HepG2 (cell line): ENCODE results near the gene CTNNBL1. TPM values are rescaled to one million over a fixed set of nuclear protein-coding genes. Genes with fewer than 3 reads are reported as not detected.
A peak's percentile ranks its signal among the peaks of the same experiment; 100 is the strongest.

Source experiments
- AFF4 ChIP-seq: sonication (generic); formaldehyde crosslinking; IDR thresholded peaks from 2 replicates; pipeline ENCODE4 v1.4.0; 2020; ENCODE audit warnings: missing genetic modification reagents
- GMEB2 ChIP-seq: IDR thresholded peaks from 2 replicates; pipeline ENCODE4 v1.6.1; 2016; ENCODE audit warnings: missing biosample characterization, missing genetic modification reagents, low read depth
- HDAC2 ChIP-seq: sonication (generic); formaldehyde crosslinking; IDR thresholded peaks from 2 replicates; pipeline ENCODE4 v1.4.0; 2020; ENCODE audit warnings: missing genetic modification reagents
- HOMEZ ChIP-seq: IDR thresholded peaks from 2 replicates; pipeline ENCODE4 v1.6.1; 2016; ENCODE audit warnings: low read depth
- NFRKB ChIP-seq: fragments of 450-650 bp; IDR thresholded peaks from 2 replicates; pipeline ENCODE4 v1.6.1; 2017
- RFX1 ChIP-seq: fragments of 450-650 bp; IDR thresholded peaks from 2 replicates; pipeline ENCODE4 v1.6.1; 2017
- SPEN ChIP-seq: sonication (generic); formaldehyde crosslinking; IDR thresholded peaks from 2 replicates; pipeline ENCODE4 v1.5.1; 2020; ENCODE audit warnings: low read depth, mild to moderate bottlenecking, missing genetic modification reagents
- SSRP1 ChIP-seq: IDR thresholded peaks from 2 replicates; pipeline ENCODE4 v1.6.1; 2016; ENCODE audit warnings: control low read depth
- ZBTB25 ChIP-seq: IDR thresholded peaks from 2 replicates; pipeline ENCODE4 v1.6.1; 2018; ENCODE audit warnings: missing genetic modification reagents
- ZFP91 ChIP-seq: sonication (generic); formaldehyde crosslinking; IDR thresholded peaks from 2 replicates; pipeline ENCODE4 v1.9.0; 2022; ENCODE audit warnings: missing genetic modification reagents, mild to moderate bottlenecking, borderline replicate concordance
- ZNF510 ChIP-seq: sonication (generic); formaldehyde crosslinking; IDR thresholded peaks from 2 replicates; pipeline ENCODE4 v1.4.0; 2020; ENCODE audit warnings: low read depth, mild to moderate bottlenecking, missing genetic modification reagents
- ZNF687 ChIP-seq: sonication (generic); formaldehyde crosslinking; IDR thresholded peaks from 2 replicates; pipeline ENCODE4 v1.5.1; 2020; ENCODE audit warnings: mild to moderate bottlenecking, missing genetic modification reagents, moderate library complexity
- polyA plus RNA-seq, 8 experiments: library from polyadenylated mRNA; depleted of rRNA in 3 of 8; stranded (reverse) in 7 of 8; unstranded in 1 of 8; fragments of >200 nt; fragmentation: Illumina TruSeq in 4 of 8; extraction: Trizol in 4 of 8; gene quantifications; 2 replicates each; pipeline versions ENCODE4 v1.2.1 to v1.2.3, GENCODE V29; 2011 to 2016; ENCODE audit warnings: low read depth in 4 of 8, missing spikeins in 1 of 8, mixed read lengths in 1 of 8; ENCODE audit not compliant: insufficient read depth in 1 of 8
- total RNA-seq, 5 experiments: library from RNA; depleted of rRNA; stranded (reverse); fragments of >200 nt; fragmentation: Illumina TruSeq; extraction: Trizol; gene quantifications; 2 replicates each; pipeline ENCODE4 v1.2.3, GENCODE V29; 2016; ENCODE audit warnings: low read depth in 1 of 5
- TF ChIP-seq, protein P1 (sequence below): sonication (generic); formaldehyde crosslinking; IDR thresholded peaks from 2 replicates; pipeline ENCODE4 v1.5.0; 2020; ENCODE audit warnings: mild to moderate bottlenecking, low read depth, missing genetic modification reagents, borderline replicate concordance

The CTNNBL1 gene
- total and polyA plus RNA-seq, 2 of the 13 experiments (the other 11 are each of a cell fraction or from before 2014, with no cell fraction given): 49.3 to 94.6 TPM

- TF ChIP-seq ZNF687 (CRISPR knock-in tag) (no peak; the same call in 1 of the 2 replicates), AFF4 (CRISPR knock-in tag) (no peak), NFRKB (no peak), ZNF510 (no peak), HOMEZ (CRISPR knock-in tag) (no peak), GMEB2 (CRISPR knock-in tag) (no peak), SSRP1 (no peak), ZBTB25 (CRISPR knock-in tag) (no peak), ZFP91 (0 out of 2 replicates have a peak, but pooled peaks have one; percentile 43), RFX1 (no peak), HDAC2 (CRISPR knock-in tag) (peak; percentile 72; the same call in 1 of the 2 replicates), SPEN (CRISPR knock-in tag) (no peak)
- TF ChIP-seq, protein P1, sequence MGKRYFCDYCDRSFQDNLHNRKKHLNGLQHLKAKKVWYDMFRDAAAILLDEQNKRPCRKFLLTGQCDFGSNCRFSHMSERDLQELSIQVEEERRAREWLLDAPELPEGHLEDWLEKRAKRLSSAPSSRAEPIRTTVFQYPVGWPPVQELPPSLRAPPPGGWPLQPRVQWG: no peak
These were observed 184.3 kb downstream of the CTNNBL1 start (continued) for GRCh38 chr20:37877832-37878772.
